LNCAP (cell line): ENCODE data around the gene NDUFB10.

Experiments
- TF ChIP-seq, protein P1 (sequence below): fragments of 450-650 bp; IDR thresholded peaks from 2 replicates; pipeline ENCODE4 v1.5.1; 2017; ENCODE audit warnings: mild to moderate bottlenecking

The NDUFB10 gene

GRCh38 chr16:1971796-1972489 is 12.6 kb downstream of the NDUFB10 start, which contains the start of gene TBL3:
TSS of gene TBL3 (plus strand) at chr16:1972053. CDS start at chr16:1972165, 112 bp downstream.
- TF ChIP-seq, protein P1, sequence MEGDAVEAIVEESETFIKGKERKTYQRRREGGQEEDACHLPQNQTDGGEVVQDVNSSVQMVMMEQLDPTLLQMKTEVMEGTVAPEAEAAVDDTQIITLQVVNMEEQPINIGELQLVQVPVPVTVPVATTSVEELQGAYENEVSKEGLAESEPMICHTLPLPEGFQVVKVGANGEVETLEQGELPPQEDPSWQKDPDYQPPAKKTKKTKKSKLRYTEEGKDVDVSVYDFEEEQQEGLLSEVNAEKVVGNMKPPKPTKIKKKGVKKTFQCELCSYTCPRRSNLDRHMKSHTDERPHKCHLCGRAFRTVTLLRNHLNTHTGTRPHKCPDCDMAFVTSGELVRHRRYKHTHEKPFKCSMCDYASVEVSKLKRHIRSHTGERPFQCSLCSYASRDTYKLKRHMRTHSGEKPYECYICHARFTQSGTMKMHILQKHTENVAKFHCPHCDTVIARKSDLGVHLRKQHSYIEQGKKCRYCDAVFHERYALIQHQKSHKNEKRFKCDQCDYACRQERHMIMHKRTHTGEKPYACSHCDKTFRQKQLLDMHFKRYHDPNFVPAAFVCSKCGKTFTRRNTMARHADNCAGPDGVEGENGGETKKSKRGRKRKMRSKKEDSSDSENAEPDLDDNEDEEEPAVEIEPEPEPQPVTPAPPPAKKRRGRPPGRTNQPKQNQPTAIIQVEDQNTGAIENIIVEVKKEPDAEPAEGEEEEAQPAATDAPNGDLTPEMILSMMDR, result no peak

GRCh38 chr16:1972490-1972877 is 13.1 kb downstream of the NDUFB10 start:
- TF ChIP-seq, protein P1, result no peak

- TF ChIP-seq, protein P1, result no peak
Observed at GRCh38 chr16:1973461-1974156, 14.3 kb downstream of the NDUFB10 start.

- TF ChIP-seq, protein P1, result no peak
Observed at GRCh38 chr16:1974157-1975070, 15.1 kb downstream of the NDUFB10 start.

GRCh38 chr16:1975432-1976215 is 16.3 kb downstream of the NDUFB10 start:
- TF ChIP-seq, protein P1, result no peak

- TF ChIP-seq, protein P1, result no peak
Observed at GRCh38 chr16:1976216-1976520, 16.8 kb downstream of the NDUFB10 start.
